NCI-H2227 treated with DMSO at 0.1 percent for 48 hours (cell line): ENCODE measurements around the gene ZNHIT1.

Experiments used
- DNase-seq: peaks from one replicate; lab custom pipeline; 2025; lab: John Stamatoyannopoulos, UW

The ZNHIT1 gene

DNA sequence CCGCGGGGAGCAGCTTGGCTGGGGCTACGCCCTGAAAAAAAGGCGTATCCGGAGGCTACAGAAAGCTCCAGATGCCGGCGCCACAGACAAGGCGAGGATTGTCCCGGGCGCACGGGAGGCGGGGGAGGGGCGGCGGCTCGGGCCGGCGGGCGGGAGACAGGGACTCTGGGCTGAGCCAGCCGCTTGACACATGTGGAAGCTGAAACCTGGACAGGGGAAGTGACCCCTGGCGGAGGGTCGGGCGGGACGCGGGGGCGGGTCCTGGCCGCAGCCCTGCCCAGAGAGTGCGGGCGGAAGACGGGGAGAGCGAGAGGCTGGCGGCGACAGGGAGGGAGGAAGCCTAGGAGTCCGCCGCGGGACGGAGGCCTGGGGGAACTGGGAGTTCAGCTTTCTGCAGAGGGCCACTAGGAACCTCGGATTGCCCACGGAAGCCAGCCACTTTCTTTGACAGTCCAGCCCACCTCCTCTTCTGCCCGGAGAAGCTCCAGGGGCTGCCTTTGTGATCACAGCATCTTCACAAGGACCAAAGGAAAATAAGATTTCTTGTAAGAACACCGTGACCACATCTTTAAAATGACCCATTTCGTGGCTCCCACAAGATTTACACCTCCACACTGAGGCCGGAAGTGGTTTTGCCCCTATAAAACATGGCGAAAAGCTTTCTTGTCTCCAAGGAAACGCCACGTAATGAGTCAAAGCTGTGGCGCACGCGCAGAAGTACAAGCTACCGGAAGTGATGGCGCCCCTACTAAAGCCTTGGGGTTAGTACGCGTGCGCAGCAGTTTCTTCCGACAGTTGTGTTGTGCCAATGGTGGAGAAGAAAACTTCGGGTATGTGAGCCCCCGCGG is at the start of gene ZNHIT1, which contains the start of gene PLOD3:
ZNHIT1 (plus strand) TSS at position 778 of the 848 bp plus-strand sequence; CDS start at position 809, 31 bp downstream.
PLOD3 (minus strand) TSS at position 194 of the 848 bp plus-strand sequence. CDS start 307 bp downstream, outside the sequence.
- peak; percentile 99 for DNase-seq

DNA sequence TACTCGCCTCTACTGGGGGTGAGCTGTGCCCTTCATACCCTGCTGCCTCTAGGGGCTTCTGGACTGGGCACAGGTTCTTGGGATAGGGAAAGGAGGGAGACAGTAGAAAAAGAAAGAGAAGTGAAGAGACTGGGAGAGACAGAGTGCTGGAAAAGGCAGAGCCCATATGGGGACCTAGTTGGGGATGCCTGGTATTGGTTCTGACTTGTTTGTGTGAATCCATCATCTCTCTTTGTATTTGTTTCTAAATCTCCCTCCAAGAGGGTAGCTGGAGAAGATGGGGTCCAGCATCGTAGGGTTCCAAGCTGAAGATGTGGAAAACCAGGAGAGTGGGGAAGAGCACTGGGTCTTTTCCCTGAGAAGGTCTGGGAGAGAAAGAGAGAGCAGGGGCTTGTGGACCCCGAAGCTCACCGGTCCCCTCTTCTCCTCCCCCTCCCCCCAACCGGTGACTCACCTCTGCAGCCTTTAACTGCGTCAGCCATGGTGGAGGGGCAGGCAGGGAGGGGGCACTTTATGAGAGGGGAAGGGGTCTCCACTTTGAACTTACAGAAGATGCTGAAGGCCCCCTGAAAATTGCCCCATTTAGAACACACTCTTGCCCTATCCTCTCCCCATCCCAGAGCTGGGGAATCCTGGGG is 49.4 kb upstream of the ZNHIT1 start:
- DNase-seq: no peak

- DNase-seq: no peak
Measured at GRCh38 chr7:101169110-101169837, 48.7 kb upstream of the ZNHIT1 start.

DNA sequence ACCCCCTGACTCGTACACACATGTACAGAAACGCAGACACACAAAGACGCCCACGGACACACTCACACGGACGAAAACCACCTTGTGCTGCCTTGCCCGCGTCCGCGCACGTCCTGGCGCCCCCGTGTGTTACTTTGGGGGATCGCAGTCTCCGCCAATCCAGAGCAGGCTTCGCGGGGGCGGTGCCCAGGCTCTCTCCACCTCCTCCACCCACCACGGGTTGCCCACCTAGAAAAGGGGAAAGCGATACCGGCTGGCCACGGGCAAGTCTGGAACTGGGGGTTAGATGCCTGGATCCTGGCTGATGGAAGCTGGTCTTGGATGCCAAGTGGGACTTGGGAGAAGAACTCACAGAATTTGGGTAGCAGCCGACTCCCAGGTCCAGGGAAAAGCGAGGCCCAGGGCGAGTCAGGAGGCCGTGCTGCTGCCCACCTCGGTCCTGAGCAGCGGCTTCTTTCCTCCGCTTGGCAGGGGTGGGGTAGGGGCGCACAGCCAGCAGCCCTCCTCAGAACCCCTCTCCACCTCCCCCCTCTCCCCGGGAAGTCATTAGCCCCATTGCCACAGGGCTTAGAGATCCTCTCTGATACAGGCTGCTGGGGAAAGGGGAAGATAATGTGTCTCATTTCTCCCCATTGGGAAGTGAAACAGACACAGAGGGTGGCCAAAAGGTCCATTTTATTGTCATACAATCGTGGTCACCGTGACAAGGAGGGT is 48.0 kb upstream of the ZNHIT1 start:
- peak; percentile 86 for DNase-seq

- DNase-seq: no peak
Measured at GRCh38 chr7:101170617-101171441, 47.1 kb upstream of the ZNHIT1 start.

DNA sequence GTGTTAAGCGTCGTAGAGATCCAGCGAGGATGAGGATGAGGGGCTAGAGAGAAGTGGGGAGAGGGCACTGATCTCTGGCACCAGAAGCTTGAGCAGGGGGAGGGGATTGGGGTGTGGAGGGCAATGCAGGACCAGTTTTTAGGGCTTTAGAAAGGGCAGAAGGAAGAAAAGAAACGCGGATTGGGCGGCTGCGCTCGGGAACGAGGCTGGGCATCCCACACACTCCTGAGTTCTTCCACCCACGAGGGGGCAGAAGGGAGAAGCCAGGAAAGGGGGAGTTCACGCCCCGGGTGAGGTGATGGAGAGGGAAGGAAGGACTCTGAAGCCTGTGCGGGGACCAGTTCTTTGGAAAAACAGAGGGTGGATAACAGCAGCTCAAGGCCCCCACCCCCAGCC is 46.5 kb upstream of the ZNHIT1 start:
- DNase-seq: no peak

DNA sequence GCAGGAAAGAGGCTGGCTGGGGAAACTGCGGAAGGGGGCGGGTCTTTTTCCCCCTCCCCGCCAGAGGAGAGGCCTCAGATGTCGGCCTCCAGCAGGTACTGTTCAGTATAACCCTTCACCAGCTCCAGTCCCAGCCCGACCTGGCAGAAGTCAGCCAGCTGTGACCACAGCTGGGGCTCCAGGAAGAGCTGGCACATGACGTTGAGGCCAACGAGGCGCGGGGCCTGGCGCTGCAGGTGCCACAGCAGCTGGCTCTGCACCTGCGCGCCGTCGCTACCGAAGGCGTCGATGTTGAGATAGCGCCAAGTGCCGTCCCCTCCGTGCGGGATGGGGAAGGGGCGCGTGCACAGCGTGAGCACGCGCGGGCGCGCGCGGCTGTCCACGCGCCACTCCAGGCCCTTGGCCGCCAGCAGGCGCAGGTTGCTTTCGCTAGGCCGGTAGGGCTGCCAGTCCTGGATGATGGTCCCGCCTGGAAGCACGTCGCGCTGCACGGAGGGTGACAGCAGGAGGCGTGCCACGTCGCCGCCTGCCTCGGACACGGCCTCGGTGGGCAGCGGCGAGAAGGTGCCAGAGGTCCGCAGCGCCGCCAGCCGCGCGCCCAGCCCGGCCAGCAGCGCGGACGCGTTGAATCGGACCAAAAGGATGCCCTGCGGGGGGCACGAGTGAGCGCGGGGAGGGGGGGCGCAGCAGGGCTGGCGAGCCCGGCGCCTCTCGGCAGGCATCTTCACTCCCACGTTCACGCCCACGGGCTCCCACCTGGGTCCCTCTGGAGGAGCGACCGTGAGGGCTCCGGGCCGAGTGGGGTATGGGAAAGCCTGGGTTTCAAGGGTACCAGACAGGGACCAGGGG is 45.7 kb upstream of the ZNHIT1 start:
- no peak for DNase-seq

DNA sequence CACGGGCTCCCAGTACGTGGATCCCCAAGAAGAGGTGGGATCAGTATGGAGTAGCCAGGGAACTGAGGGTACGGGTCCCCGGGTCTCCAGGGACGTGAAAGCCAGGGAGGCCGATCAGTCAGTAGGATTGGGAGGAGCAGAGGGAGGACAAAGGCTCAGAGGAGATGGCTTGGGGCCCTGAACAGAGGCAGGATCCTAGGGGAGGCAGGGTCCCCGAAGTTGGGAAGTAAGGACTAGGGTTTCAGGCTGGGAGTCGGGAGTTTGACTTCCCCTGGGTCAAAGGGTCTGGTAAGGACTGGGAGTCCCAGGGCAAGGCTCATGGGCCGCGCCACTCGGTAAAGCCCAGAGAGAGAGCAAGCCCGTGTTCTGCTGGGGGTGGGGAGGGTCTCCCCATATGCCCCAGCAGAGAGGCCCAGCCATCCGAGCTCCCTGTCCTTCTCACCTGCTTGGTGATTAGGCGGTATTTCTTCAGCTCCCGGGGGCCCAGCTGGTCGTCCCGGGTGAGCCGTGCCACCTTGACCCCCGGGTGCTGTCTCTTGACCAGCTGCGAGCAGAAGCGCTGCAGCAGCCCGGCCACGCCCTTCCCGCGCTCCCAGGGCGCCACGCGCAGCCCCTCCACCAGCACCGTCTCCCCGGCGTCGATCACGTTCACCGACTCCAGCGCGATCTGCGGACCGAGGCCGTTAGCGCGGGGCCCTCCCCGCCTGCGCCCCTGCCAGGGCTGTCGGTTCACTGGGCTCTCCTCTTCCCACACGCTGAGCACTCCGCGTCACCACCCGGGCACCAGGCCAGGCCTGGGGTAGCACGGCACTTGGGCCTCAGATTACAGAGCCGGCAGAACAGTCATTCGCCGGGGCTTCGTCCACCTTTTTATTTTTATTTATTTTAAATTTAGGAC is 44.9 kb upstream of the ZNHIT1 start:
- no peak for DNase-seq

DNA sequence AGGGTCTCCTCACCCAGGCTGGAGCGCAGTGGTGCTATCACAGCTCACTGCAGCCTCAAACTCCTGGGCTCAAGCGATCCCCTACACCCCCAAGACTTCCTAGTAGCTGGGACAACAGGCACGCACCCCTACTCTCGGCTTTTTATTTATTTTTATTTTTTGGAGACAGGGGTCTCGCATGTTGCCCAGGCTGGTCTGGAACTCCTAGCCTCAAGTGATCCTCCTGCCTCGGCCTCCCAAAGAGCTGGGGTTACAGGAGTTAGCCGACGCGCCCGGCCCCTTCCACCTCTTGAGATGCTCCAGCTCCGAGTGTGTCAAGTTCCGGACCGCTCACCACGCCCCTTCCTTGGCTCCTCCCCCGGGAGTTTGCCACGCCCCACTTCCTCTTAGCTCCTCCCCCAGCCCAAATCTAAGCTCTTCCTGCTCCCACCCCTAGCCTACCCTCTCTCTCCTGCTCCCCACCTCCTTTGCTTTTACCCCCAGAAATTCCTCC is 44.2 kb upstream of the ZNHIT1 start:
- no peak for DNase-seq

DNA sequence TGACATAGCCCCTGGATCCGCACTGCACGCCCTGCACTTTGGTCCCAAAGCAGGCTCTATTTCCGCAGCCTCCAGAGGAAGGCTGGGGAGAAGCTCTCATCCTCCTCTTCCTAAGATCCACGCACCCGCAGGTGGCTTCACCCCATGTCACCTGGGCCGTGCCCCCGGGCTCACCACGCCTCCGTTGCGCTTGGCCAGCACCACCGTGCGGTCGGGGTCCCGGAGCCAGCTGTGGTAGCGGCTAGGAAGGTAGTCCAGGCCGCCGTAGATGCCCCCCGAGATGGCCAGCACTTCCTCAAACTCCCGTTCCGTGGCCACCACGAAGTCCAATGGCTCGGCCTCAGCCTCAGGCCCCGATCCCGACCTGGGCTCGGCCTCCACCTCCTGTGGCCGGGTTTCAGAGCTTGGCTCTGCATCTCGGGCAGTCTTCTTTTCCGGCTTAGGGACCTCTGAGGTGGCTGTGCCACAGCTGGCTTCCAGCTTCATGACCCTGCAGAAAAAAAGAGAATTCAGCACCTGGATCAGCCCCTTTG is 43.6 kb upstream of the ZNHIT1 start:
- DNase-seq: no peak

GRCh38 chr7:101175664-101176063 is 42.3 kb upstream of the ZNHIT1 start:
- DNase-seq: no peak

DNA sequence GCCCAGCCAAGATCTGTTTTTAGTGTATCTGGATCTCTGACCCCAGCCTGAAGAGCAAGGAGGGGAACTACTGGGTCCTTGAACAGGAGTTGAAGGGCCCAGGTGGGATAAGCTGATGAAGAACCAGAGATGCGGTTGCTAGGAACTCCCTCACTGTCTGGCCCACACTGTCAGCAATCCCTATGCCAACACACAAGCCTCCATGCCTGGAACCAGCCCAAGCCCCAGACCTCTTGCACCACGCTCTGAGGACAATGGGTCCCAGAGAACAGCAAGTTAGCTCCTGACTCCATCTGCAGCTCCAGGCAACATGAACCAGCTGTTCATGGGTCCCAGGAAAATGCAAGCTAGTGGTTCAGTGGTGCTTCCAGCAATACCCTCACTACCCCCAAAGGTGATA is 40.3 kb upstream of the ZNHIT1 start:
- DNase-seq: no peak

DNA sequence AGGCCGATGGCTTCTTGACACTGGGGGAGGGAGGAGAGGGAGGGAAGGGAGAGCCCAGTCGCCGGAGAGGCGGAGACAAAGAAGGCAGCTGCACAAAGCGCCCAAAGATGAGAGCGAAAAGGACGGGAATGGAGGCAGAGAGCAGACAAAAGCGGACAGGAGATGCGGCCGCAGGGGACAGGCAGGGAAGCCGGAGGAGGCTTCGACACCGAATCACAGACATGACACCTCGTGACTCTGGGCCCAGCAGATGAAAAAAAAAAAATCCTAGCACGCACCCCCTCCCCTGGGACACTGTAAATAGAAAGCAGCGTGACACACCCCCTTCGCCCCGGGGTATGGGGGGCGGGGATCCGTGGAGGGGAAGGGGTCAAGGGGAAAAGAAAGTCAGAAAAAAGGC is 38.8 kb upstream of the ZNHIT1 start:
- DNase-seq: peak; percentile 21

- no peak for DNase-seq
Measured at GRCh38 chr7:101179713-101180112, 38.3 kb upstream of the ZNHIT1 start.

- DNase-seq: no peak
Measured at GRCh38 chr7:101180130-101180755, 37.7 kb upstream of the ZNHIT1 start, which contains the start of gene NAT16. Gene NAT16 (minus strand): TSS chr7:101180293. CDS start chr7:101174807, 5,486 bp downstream.

DNA sequence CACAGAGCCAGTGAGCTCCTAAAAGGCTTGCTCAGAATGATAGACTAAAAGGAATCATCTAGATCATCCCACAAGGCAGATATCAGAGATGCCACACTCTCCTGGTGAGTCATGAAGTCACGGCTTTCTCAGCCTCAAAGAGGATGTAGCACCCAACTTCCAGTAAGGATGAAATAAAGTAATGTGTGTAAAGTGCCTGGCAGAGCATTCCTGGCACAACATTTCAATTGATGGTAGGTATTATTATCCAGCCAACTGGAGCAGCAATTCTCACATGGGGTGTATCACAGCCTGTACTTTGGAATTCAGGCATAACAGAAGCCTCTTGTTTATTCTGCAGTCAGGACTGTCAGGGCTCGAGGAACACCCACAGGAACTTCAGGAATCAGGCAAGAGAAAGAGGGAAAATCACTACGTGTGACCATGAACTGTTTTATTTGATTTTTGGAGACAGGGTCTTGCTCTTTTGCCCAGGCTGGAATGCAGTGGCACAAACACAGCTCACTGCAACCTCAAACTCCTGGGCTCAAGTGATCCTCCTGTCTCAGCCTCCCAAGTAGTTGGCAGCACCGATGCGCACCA is 32.6 kb upstream of the ZNHIT1 start:
- no peak for DNase-seq

GRCh38 chr7:101186194-101186593 is 31.8 kb upstream of the ZNHIT1 start:
- no peak for DNase-seq
